ENCODE measurements around the gene MOGAT1.
"Not testable (repeated sequence)": the region's sequence is repeated elsewhere in the genome, so short reads cannot be mapped to it uniquely, and the experiment has no call there.

MOGAT1 gene

DNA sequence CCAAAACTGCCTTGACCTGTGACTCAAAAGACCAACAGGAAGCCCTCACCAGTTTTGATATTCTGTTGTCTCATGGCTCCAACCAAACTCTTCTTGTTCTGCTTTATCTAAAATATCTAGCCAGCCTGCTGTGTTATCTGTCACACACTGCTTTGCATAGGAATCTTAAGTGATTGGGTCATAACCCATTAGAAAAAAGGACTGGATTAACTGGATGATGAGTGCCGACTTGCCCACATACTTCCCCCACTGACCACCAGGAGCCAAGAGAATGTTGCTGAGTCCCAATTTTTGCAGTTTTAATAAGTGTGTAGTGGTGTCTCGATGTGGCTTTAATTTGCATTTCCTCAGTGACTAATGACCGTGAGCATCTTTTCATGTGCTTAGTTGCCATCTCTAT, 6.5 kb downstream of the MOGAT1 start:
- no peak for DNase-seq (ENCODE audit: extremely low spot score)
- CTCF ChIA-PET, result interaction anchor here (1.7 to 3.2 kb wide), 4 partner anchors 13 to 225 kb away, joined by 3 to 16 read pairs (median 5); no protein-coding TSS in a partner anchor
- TF ChIP-seq, protein P1, sequence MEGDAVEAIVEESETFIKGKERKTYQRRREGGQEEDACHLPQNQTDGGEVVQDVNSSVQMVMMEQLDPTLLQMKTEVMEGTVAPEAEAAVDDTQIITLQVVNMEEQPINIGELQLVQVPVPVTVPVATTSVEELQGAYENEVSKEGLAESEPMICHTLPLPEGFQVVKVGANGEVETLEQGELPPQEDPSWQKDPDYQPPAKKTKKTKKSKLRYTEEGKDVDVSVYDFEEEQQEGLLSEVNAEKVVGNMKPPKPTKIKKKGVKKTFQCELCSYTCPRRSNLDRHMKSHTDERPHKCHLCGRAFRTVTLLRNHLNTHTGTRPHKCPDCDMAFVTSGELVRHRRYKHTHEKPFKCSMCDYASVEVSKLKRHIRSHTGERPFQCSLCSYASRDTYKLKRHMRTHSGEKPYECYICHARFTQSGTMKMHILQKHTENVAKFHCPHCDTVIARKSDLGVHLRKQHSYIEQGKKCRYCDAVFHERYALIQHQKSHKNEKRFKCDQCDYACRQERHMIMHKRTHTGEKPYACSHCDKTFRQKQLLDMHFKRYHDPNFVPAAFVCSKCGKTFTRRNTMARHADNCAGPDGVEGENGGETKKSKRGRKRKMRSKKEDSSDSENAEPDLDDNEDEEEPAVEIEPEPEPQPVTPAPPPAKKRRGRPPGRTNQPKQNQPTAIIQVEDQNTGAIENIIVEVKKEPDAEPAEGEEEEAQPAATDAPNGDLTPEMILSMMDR (IDR thresholded peaks at IDR 0.05; ENCODE audit: control extremely low read depth, extremely low read depth, low read depth, missing control alignments), result no peak
- POLR2A ChIA-PET, result no interaction called here

GRCh38 chr2:222683805-222684204, 12.3 kb downstream of the MOGAT1 start:
- no peak for DNase-seq (ENCODE audit: extremely low spot score)
- CTCF ChIA-PET, result interaction anchor here (10.0 kb wide), 1 partner anchor 21 kb away, joined by 165 read pairs; no protein-coding TSS in a partner anchor
- TF ChIP-seq, protein P1 (IDR thresholded peaks at IDR 0.05; ENCODE audit: control extremely low read depth, extremely low read depth, low read depth, missing control alignments), result no peak
- POLR2A ChIA-PET, result no interaction called here

GRCh38 chr2:222686086-222686750, 14.8 kb downstream of the MOGAT1 start:
- DNase-seq (ENCODE audit: extremely low spot score), result no peak
- POLR2A ChIA-PET, result no interaction called here
- CTCF ChIA-PET, result interaction anchor here (0.7 to 10.0 kb wide), 6 partner anchors 10 to 227 kb away, joined by 3 to 165 read pairs (median 4); no protein-coding TSS in a partner anchor
- TF ChIP-seq, protein P1 (IDR thresholded peaks at IDR 0.05; ENCODE audit: control extremely low read depth, extremely low read depth, low read depth, missing control alignments), result no peak

GRCh38 chr2:222688917-222689316, 17.5 kb downstream of the MOGAT1 start:
- POLR2A ChIA-PET, result no interaction called here
- TF ChIP-seq, protein P1 (IDR thresholded peaks at IDR 0.05; ENCODE audit: control extremely low read depth, extremely low read depth, low read depth, missing control alignments), result no peak
- CTCF ChIA-PET, result interaction anchor here (1.0 to 10.0 kb wide), 5 partner anchors 13 to 217 kb away, joined by 3 to 165 read pairs (median 6); no protein-coding TSS in a partner anchor
- no peak for DNase-seq (ENCODE audit: extremely low spot score)

DNA sequence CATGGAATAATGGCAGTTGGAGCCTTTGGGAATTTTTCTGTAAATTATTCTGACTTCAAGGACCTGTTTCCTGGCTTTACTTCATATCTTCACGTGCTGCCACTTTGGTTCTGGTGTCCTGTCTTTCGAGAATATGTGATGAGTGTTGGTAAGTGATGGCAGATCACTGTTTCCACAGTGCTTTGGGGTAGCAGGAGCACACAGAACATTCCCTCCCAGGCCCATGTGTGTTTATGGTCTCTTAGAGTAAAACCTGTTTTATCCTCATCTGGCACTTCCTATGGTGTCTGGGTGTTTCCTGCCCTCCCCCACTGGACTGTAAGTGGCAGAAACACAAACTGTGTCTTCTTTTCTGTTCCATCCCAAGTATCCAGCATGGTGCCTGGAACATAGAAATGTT, 17.9 kb downstream of the MOGAT1 start:
- DNase-seq (ENCODE audit: extremely low spot score), result no peak
- CTCF ChIA-PET, result interaction anchor here (1.0 to 10.0 kb wide), 13 partner anchors 8 to 250 kb away, joined by 3 to 165 read pairs (median 10); no protein-coding TSS in a partner anchor
- POLR2A ChIA-PET, result no interaction called here
- TF ChIP-seq, protein P1 (IDR thresholded peaks at IDR 0.05; ENCODE audit: control extremely low read depth, extremely low read depth, low read depth, missing control alignments), result no peak

- POLR2A ChIA-PET, result no interaction called here
- peak; percentile 89 for DNase-seq (ENCODE audit: extremely low spot score)
- CTCF ChIA-PET, result interaction anchor here (0.6 to 10.0 kb wide), 36 partner anchors 9 to 514 kb away, joined by 3 to 165 read pairs (median 4); partner anchors contain the start of gene FARSB
- TF ChIP-seq, protein P1 (IDR thresholded peaks at IDR 0.05; ENCODE audit: control extremely low read depth, extremely low read depth, low read depth, missing control alignments), result peak; percentile 99
These were observed 19.2 kb downstream of the MOGAT1 start for GRCh38 chr2:222690564-222691200.

- POLR2A ChIA-PET; DNase-seq (ENCODE audit: extremely low spot score): not testable (repeated sequence)
- CTCF ChIA-PET, result interaction anchor here (5.5 to 7.2 kb wide), 2 partner anchors 14 to 209 kb away, joined by 33 to 52 read pairs; no protein-coding TSS in a partner anchor
These were observed 22.0 kb downstream of the MOGAT1 start for GRCh38 chr2:222693413-222693812.
